HG02588 (cell line): Measurements from ENCODE around the gene ZNF738.
"Not testable (repeated sequence)": the region's sequence is repeated elsewhere in the genome, so short reads cannot be mapped to it uniquely, and the experiment has no call there.

Source experiments
- ATAC-seq: cut with Tn5 transposase; IDR thresholded peaks from one replicate; pipeline ENCODE4 v1.9.1; 2021; ENCODE audit warnings: mild to moderate bottlenecking, moderate library complexity; ENCODE audit not compliant: unreplicated experiment

The ZNF738 gene

DNA sequence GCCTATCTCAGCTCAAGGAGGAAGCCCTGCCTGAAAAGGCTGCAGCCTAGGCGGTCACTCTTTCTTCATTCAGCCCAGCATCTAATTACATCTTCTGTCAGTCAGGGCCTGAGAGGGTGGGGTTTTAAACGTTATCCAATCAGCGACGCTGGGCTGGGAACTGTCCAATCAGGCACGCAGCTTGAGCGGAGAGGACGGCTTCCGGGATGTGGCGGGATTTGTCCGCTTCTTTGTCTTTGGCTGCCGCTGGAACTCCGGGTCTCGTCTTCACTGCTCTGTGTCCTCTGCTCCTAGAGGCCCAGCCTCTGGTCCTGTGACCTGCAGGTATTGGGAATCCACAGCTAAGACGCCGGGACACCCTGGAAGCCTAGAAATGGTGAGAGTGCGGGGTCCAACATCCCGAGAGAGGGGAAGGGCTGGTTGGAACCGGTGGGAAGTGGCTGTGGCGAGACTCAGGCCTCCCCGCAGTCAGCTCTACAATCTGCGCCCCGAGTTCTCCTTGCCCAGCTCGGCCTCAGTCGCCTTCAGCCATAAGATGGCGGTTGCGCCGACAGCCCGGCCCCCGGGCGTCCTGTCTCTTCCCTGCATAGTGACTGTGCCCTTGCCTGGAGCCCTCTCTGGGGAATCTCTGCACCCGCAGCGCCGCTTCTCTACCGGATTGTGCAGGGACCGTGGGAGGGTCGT, at the start of gene ZNF738:
Gene ZNF738, plus strand, starts transcription at position 233 of the 684 bp plus-strand sequence. Its CDS starts 141 bp downstream, at position 374.
- ATAC-seq = peak; percentile 96

DNA sequence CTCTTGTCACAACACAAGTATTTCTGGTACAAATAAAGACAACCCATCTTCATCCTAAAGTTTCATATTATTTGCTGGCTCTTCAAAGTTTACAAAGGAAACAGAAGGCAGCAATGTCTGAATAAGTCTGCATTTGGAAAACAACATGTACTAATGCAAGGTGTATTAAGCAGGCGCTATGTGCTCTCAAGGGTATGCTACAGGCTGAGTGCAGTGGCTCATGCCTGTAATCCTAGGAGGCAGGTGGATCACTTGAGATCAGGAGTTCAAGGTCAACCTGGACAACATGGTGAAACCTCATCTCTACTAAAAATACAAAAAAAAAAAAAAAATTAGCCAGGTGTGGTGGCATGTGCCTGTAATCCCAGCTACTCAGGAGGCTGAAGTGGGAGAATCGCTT, 46.0 kb upstream of the ZNF738 start:
- ATAC-seq = not testable (repeated sequence)

DNA sequence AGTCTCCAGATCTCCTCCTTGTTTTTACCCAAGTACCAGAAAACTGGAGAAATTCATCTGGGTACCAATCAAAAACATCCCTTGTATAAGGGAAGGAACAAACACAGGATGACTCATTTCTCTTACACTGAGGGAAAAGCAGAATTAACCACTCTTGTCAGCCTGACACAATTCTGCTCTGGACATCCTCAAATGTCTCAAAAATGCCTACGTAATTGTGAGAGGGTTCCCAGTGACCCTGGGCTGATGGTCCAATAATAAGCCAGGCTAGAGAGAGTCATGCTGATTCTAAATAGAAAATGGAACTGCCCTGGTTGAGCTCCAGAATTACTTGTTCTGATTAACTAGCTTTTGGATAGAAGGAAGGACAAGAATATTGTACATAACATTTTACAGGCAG, 44.1 kb upstream of the ZNF738 start:
- ATAC-seq = no peak

DNA sequence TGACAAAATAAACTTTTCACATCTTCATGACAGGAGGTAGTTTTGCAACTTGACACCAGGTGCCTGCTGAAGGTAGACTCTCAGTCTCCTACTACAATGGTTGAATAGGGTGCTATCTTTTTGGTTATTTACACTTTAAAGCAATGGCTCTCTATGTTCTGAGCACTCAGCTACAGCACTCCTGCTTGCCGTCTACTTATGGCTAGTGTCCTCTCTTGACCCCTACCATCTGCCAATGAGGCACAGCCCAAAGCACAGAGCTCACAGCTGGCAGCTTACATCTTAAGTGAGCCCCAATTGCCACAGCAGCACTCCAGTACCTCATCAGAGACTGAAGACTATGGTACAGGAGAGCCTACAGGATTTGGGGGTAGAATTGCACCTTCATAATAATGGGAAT, 41.0 kb upstream of the ZNF738 start:
- ATAC-seq = no peak

DNA sequence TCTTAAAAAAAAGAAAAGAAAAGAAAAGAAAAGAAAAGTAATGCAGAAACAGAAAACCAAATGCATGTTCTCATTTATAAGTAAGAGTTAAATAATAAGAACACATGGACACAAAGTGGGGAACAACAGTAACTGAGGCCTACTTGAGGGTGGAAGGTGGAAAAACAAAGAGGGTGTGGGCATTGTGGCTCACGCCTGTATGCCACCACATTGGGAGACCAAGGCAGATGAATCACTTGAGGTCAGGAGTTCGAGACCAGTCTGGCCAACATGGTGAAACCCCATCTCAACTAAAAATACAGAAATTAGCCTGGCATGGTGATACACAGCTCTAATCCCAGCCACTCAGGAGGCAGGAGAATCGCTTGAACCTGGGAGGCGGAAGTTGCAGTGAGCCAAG, 37.7 kb upstream of the ZNF738 start:
- ATAC-seq = no peak

DNA sequence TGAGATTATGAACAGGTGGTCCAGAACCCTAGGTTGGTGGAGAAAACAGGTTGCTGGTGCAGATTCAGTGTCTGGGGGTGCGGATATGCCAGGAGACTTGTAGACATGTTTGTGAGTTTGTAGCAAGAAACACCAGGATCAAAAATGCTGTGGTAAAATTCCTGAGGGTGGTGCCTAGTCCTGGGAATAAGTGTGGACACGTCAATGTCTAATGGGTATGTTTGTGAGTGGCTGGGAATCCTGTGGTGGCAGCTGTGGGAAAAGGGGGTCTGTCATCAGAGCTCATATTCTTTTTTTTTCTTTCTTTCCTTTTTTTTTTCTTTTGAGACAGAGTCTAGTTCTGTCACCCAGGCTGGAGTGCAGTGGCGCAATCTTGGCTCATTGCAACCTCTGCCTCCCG, 36.8 kb upstream of the ZNF738 start:
- no peak for ATAC-seq

DNA sequence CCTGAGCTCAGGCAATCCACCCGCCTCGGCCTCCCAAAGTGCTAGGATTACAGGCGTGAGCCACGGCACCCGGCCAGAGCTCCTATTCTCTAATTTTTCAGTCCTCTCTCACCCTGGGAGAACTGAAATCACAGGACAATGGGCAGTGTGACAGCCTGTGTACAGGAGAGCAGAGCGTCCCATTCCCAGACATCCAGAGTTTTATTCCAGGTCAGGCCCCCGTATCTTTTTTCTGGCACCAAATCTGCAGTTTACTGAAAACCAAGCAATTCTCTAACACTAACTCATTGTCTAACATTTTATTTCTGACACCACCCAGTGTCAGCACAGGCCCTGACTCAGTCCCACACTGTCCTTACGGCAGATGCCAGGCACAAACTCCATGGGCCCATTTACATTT, 36.3 kb upstream of the ZNF738 start:
- ATAC-seq = no peak

DNA sequence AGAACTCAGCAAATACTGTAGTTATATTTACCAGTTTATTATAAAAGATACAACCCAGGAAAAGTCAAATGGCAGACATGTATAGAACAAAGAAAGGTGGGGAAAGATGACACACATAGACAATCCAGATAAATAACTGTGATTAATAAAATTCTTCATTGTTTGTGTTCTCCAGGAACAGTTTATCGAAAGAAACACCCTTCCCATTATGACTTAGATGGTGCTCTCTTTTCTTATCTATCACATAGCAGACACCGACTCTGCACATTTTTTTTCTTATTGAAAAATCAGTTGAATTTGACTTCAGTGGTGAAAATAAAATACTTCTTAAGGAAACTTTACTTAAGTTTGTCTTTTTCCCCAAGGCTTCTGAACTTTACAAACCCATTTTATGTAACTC, 35.8 kb upstream of the ZNF738 start:
- no peak for ATAC-seq

DNA sequence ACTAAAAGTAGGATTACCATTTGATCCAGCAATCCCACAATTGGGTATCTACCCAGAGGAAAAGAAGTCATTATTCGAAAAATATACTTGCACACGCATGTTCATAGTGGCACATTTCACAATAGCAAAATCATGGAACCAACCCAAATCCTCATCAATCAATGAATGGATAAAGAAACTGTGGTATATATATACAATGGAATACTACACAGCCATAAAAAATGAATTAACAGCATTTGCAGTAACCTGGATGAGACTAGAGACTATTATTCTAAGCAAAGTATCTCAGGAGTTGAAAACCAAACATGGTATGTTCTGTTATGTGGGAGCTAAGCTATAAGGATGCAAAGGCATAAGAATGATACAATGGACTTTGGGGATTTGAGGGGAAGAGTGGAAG, 32.6 kb upstream of the ZNF738 start:
- ATAC-seq = no peak

DNA sequence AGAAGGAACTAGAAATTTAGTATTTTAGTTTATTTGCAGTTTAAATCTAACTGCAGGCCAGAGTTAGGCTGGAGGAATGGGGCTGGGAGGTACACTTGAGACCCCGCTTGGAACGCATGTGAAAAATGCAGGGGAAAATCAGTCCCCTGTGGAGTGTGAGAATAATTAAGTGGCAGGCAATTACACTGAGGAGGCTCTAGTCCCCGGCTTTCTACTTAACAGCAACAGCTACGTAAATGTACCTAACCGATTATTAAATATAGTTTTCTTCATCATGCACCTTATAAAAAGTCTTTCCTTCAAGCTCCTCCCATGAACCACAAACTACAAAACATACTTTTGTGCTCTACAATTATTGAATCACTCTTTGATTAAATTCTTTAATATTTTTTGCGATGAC, 30.4 kb upstream of the ZNF738 start:
- no peak for ATAC-seq

DNA sequence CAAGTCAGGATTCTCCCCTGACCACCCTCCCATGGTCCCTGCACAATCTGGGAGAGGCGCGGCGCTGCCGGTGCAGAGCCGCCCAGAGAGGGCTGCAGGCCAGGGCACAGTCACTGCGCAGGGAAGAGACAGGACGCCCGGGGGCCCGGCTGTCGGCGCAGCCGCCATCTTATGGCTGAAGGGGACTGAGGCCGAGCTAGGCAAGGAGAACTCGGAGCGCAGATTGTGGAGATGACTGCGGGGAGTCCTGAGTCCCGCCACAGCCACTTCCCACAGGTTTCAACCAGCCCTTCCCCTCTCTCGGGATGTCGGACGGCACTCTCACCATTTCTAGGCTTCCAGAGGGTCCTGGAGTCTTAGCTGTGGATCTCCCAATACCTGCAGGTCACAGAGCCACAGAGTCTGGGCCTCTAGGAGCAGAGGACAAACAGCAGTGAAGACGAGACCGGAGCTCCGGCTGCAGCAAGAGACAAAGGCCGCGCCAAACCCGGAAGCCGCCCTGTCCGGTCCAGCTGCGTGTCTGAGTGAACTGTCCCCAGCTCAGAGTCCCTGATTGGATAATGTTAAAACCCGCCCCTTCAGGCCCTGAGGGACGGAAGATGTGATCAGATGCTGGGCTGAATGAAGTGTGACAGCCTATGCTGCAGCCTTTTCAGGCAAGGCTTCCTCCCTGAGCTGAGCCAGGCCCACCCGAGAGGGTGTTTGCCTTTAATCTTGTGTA, 29.8 kb upstream of the ZNF738 start, which contains the start of gene ZNF708:
Gene ZNF708, minus strand, starts transcription at position 526 of the 721 bp plus-strand sequence. Its CDS starts 198 bp downstream, at position 328.
- ATAC-seq = peak; percentile 99

DNA sequence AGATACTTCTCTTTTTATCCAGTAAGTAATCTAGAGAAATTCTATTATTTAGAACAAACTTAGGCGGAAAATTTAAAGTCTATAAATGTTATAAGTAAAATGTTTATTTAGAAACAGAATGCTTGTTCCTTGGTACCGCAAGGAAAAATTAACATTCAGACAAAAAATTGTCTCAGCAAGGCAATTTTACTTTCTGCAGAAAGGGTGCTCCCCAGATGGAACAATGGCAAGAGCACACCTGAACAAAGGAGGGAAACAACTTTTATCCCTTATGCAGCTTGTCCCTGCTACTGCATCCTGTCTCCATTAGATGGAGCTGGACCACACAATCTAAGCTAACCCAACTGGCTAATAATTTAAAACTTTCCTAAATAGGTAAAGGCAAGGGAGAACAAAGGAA, 23.1 kb upstream of the ZNF738 start:
- ATAC-seq = no peak

DNA sequence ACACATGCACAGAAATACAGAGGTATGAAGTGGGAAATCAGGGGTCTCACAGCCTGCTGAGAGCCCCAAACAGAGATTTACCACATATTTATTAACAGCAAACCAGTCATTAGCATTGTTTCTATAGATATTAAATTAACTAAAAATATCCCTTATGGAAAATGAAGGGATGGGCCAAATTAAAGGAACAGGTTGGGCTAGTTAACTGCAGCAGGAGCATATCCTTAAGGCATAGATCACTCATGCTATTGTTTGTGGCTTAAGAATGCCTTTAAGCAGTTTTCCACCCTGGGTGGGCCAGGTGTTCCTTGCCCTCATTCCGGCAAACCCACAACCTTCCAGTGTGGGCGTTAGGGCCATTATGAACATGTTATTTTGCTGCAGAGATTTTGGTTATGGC, 14.0 kb upstream of the ZNF738 start:
- not testable (repeated sequence) for ATAC-seq

DNA sequence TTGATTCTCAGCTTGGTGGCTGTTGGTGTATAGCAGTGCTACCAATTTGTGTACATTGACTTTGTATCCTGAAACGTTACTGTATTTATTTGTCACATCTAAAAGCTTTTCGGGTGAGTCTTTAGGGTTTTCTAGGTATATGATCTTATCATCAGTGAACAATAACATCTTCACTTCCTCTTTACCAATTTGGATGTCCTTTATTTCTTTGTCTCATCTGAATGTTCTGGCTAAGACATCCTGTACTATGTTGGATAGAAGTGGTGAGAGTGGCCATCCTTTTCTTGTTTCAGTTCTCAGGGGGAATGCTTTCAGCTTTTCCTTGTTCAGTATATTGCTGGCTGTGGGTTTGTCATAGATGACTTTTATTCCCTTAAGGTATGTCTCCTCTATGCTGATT, 6.0 kb upstream of the ZNF738 start:
- ATAC-seq = no peak

DNA sequence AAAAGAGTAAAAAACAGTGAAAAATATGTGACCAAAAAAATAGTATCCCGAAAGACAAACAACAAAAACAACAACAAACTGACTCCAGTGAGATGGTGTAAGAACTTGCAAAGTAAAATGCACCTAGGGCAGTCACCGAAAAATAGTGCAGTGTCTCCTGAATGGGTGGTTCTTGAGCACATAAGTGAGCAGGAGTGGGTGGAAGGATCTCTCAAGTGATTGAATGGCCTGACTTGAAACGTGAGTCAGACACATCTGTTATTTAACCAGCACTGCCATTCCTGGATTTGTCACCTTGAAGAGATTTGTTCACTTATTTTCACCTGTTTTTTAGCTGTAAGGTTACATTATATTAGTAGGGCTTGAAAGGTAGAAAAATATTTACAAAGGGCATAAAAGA, 3.5 kb downstream of the ZNF738 start:
- no peak for ATAC-seq

DNA sequence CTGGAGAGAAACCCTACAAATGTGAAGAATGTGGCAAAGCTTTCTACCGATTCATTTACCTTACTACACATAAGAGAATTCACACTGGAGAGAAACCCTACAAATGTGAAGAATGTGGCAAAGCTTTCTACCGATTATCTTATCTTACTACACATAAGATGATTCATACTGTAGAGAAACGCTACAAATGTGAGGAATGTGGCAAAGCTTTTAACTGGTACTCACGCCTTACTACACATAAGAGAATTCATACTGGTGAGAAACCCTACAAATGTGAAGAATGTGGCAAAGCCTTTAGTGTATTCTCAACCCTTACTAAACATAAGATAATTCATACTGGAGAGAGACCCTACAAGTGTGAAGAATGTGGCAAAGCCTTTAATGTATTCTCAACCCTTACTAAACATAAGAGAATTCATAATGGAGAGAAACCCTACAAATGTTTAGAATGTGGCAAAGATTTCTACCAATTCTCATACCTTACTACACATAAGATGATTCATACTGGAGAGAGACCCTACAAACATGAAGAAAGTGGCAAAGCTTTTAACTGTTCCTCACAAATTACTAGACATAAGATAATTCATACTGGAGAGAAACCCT, 25.3 kb downstream of the ZNF738 start:
- ATAC-seq = no peak

DNA sequence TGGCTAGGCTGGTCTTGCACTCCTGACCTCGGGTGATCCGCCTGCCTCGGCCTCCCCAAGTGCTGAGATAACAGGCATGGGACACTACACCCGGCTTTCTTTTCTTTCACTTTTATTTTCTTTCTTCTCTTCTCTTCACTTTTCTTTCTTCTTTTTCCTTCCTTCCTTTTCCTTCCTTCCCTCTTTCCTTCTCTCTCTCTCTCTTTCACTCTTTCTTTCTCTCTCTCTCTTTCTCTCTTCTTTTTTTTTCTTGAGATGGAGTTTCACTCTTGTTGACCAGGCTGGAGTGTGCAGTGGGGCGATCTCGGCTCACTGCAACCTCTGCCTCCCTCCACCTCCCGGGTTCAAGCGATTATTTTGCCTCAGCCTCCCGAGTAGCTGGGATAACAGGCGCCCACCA, 37.3 kb downstream of the ZNF738 start:
- no peak for ATAC-seq

DNA sequence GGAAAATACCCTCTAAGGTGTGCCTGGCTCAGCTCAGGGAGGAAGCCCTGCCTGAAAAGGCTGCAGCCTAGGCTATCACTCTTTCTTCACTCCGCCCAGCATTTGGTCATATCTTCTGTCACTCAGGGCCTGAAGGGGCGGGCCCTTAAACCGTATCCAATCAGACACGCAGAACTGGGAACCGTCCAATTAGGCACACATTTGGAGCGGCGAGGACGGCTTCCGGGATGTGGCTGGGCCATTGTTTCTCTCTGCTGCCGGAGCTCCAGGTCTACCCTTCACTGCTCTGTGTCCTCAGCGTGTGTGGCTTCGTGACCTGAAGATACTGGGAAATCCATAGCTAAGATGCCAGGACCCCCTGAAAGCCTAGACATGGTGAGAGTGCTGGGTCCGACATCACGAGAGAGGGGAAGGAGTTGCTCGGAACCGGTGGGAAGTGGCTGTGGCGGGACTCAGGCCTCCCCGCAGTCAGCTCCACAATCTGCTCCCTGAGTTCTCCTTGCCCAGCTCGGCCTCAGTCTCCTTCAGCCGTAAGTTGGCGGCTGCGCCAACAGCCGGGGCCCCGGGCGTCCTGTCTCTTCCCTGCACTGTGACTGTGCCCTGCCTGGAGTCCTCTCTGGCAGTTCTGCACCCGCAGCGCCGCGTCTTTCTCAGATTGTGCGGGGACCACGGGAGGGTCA, 38.2 kb downstream of the ZNF738 start, which contains the start of gene ZNF493:
Gene ZNF493, plus strand, starts transcription at position 241 of the 680 bp plus-strand sequence. Its CDS starts 105 bp downstream, at position 346.
- ATAC-seq = peak; percentile 99

DNA sequence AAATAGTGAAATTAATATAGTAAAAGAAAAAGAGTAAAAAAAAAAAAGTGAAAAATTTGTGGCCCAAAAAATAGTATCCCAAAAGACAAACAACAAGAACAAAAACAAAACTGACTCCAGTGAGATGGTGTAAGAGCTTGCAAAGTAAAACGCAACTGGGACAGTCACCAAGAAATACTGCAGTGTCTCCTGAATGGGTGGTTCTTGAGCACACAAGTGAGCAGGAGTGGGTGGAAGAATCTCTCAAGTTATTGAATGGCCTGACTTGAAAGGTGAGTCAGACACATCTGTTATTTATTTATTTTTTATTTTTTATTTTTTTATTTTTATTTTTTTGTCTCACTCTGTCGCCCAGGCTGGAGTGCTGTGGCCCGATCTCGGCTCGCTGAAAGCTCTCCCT, 40.1 kb downstream of the ZNF738 start:
- no peak for ATAC-seq

DNA sequence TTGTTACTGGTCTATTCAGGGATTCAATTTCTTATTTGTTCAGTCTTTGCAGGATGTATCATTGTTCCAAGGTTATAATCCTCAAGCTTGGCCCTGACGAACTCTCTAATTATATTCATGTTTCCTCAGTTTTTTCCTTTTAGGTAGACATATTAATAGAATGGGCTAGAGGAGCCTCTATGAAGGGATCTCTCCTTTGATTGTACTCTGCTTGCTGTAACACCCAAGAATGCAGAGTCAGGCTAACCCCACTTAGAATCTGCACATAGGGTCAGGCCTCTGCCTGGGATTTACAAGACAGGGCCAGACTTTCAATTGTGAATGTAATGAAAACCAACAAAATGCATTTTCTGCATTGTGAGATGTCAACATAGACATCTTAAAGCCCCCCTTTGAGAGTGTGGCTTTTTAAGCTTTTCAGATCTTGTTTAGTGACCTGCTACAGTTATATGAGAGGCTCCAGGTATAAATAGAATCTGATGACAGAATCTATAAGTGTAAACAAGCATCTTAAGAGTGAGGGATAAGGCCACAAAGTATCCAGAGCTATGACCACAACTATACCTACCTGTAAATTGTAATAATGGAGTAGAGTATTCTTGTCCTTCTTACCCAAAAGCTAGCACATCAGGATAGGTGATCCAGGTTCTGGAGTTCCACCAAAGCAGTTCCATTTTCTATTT, 43.6 kb downstream of the ZNF738 start:
- ATAC-seq = no peak

DNA sequence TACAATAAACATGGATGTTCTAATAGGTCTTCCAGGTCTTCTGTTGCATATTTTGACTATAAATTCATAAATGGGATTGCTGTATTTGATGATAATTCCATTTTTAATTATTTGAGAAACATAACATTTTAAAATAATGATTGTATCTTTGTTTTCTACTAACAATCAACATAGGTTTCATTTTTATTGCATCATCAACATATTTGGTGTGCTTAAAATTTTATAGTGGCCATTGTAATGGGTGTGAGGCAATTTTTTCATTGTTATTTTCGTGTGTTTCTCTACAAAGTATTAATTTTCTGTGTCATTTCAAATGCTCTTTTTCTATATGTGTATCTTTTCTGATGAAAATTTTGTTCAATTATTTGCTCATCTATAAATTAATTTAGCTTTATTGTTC, 51.4 kb downstream of the ZNF738 start:
- ATAC-seq = no peak
